HepG2 (cell line): ENCODE results near the gene NCOA4. TPM values are rescaled to one million over a fixed set of nuclear protein-coding genes. Genes with fewer than 3 reads are reported as not detected.

Experiments used
- ARHGAP35 ChIP-seq: sonication (generic); formaldehyde crosslinking; IDR thresholded peaks from 2 replicates; pipeline ENCODE4 v1.9.0; 2022; ENCODE audit warnings: mild to moderate bottlenecking, inconsistent platforms, moderate library complexity, missing genetic modification reagents, borderline replicate concordance
- ARNT2 ChIP-seq: sonication (generic); formaldehyde crosslinking; IDR thresholded peaks from 2 replicates; pipeline ENCODE4 v1.8.0; 2022; ENCODE audit warnings: mild to moderate bottlenecking, low read depth, missing genetic modification reagents, moderate library complexity
- BCL3 ChIP-seq: sonication (generic); formaldehyde crosslinking; IDR thresholded peaks from 2 replicates; pipeline ENCODE4 v1.5.1; 2020; ENCODE audit warnings: mild to moderate bottlenecking, missing genetic modification reagents, moderate library complexity
- HDAC2 ChIP-seq: sonication (generic); formaldehyde crosslinking; IDR thresholded peaks from 2 replicates; pipeline ENCODE4 v1.4.0; 2020; ENCODE audit warnings: missing genetic modification reagents
- JARID2 ChIP-seq: sonication (generic); formaldehyde crosslinking; IDR thresholded peaks from 2 replicates; pipeline ENCODE4 v1.8.1; 2023; ENCODE audit warnings: missing genetic modification reagents, inconsistent platforms; ENCODE audit not compliant: insufficient replicate concordance
- JUND ChIP-seq: sonication (generic); formaldehyde crosslinking; IDR thresholded peaks from 2 replicates; pipeline ENCODE4 v1.8.0; 2022; ENCODE audit warnings: mild to moderate bottlenecking, missing genetic modification reagents
- KLF9 ChIP-seq: IDR thresholded peaks from 2 replicates; pipeline ENCODE4 v1.6.1; 2016; ENCODE audit warnings: low read depth
- MEIS2 ChIP-seq: sonication (generic); formaldehyde crosslinking; IDR thresholded peaks from 2 replicates; pipeline ENCODE4 v1.9.0; 2021; ENCODE audit warnings: mild to moderate bottlenecking, missing genetic modification reagents
- PCBP1 ChIP-seq: fragments of 200-400 bp; formaldehyde crosslinking; IDR thresholded peaks from 2 replicates; pipeline ENCODE4 v1.6.1; 2017; ENCODE audit warnings: mild to moderate bottlenecking, low read depth, low read length, borderline replicate concordance
- POLR2AphosphoS2 ChIP-seq: IDR thresholded peaks from 2 replicates; pipeline ENCODE4 v1.6.1; 2011; ENCODE audit warnings: low read depth, low read length, improper control_type of control experiment
- SALL2 ChIP-seq: sonication (generic); formaldehyde crosslinking; IDR thresholded peaks from 2 replicates; pipeline ENCODE4 v1.8.1; 2023; ENCODE audit warnings: mild to moderate bottlenecking, missing genetic modification reagents, inconsistent platforms
- STAT6 ChIP-seq: sonication (generic); formaldehyde crosslinking; IDR thresholded peaks from 2 replicates; pipeline ENCODE4 v1.4.0; 2020; ENCODE audit warnings: missing genetic modification reagents, mild to moderate bottlenecking, borderline replicate concordance
- ZBTB49 ChIP-seq: sonication (generic); formaldehyde crosslinking; IDR thresholded peaks from 2 replicates; pipeline ENCODE4 v1.4.0; 2020; ENCODE audit warnings: missing genetic modification reagents, borderline replicate concordance
- ZNF335 ChIP-seq: sonication (generic); formaldehyde crosslinking; IDR thresholded peaks from 2 replicates; pipeline ENCODE4 v1.4.0; 2020; ENCODE audit warnings: missing genetic modification reagents
- ZNF362 ChIP-seq: sonication (generic); formaldehyde crosslinking; IDR thresholded peaks from 2 replicates; pipeline ENCODE4 v1.4.0; 2020; ENCODE audit warnings: missing genetic modification reagents, mild to moderate bottlenecking, borderline replicate concordance
- ZNF510 ChIP-seq: sonication (generic); formaldehyde crosslinking; IDR thresholded peaks from 2 replicates; pipeline ENCODE4 v1.4.0; 2020; ENCODE audit warnings: low read depth, mild to moderate bottlenecking, missing genetic modification reagents
- ZNF550 ChIP-seq: sonication (generic); formaldehyde crosslinking; IDR thresholded peaks from 2 replicates; pipeline ENCODE4 v1.4.0; 2020; ENCODE audit warnings: mild to moderate bottlenecking, missing genetic modification reagents, borderline replicate concordance
- ZNF672 ChIP-seq: sonication (generic); formaldehyde crosslinking; IDR thresholded peaks from 2 replicates; pipeline ENCODE4 v1.8.1; 2022; ENCODE audit warnings: missing genetic modification reagents
- ZNF674 ChIP-seq: sonication (generic); formaldehyde crosslinking; IDR thresholded peaks from 2 replicates; pipeline ENCODE4 v1.5.0; 2020; ENCODE audit warnings: low read depth, mild to moderate bottlenecking, missing genetic modification reagents
- ZNF704 ChIP-seq: sonication (generic); formaldehyde crosslinking; IDR thresholded peaks from 2 replicates; pipeline ENCODE4 v1.8.1; 2023; ENCODE audit warnings: mild to moderate bottlenecking, inconsistent platforms, moderate library complexity, missing genetic modification reagents, borderline replicate concordance
- polyA plus RNA-seq, 8 experiments: library from polyadenylated mRNA; depleted of rRNA in 3 of 8; stranded (reverse) in 7 of 8; unstranded in 1 of 8; fragments of >200 nt; fragmentation: Illumina TruSeq in 4 of 8; extraction: Trizol in 4 of 8; gene quantifications; 2 replicates each; pipeline versions ENCODE4 v1.2.1 to v1.2.3, GENCODE V29; 2011 to 2016; ENCODE audit warnings: low read depth in 4 of 8, missing spikeins in 1 of 8, mixed read lengths in 1 of 8; ENCODE audit not compliant: insufficient read depth in 1 of 8
- total RNA-seq, 5 experiments: library from RNA; depleted of rRNA; stranded (reverse); fragments of >200 nt; fragmentation: Illumina TruSeq; extraction: Trizol; gene quantifications; 2 replicates each; pipeline ENCODE4 v1.2.3, GENCODE V29; 2016; ENCODE audit warnings: low read depth in 1 of 5

Gene NCOA4
- total and polyA plus RNA-seq, 2 of the 13 experiments (the other 11 are each of a cell fraction or from before 2014, with no cell fraction given), result 306 to 400 TPM

GRCh38 chr10:46022978-46023702 is 7.3 kb downstream of the NCOA4 start (continued):
- no peak for TF ChIP-seq STAT6 (CRISPR knock-in tag)
- TF ChIP-seq ARHGAP35 (CRISPR knock-in tag), result peak; percentile 81; the same call in 1 of the 2 replicates
- TF ChIP-seq SALL2 (CRISPR knock-in tag), result peak; percentile 61; the same call in 1 of the 2 replicates
- peak; percentile 85; the same call in 1 of the 2 replicates for TF ChIP-seq BCL3 (CRISPR knock-in tag)
- TF ChIP-seq ZNF672 (CRISPR knock-in tag), result no peak
- no peak for TF ChIP-seq POLR2AphosphoS2
- no peak for TF ChIP-seq ZNF704
- TF ChIP-seq ZNF335 (CRISPR knock-in tag), result peak; percentile 76; the same call in 1 of the 2 replicates
- no peak for TF ChIP-seq ZNF550 (CRISPR knock-in tag)
- TF ChIP-seq ZNF510 (CRISPR knock-in tag), result peak; percentile 31
- 0 out of 2 replicates have a peak, but pooled peaks have one; percentile 21 for TF ChIP-seq PCBP1
- peak; percentile 64; the same call in 1 of the 2 replicates for TF ChIP-seq HDAC2
- no peak for TF ChIP-seq ZNF674
- TF ChIP-seq MEIS2 (CRISPR knock-in tag), result peak; percentile 90; the same call in 1 of the 2 replicates
- TF ChIP-seq ZNF362 (CRISPR knock-in tag), result peak; percentile 64; the same call in 1 of the 2 replicates
- TF ChIP-seq ZBTB49 (CRISPR knock-in tag), result no peak
- peak; percentile 92 for TF ChIP-seq JARID2
- TF ChIP-seq KLF9 (CRISPR knock-in tag), result 0 out of 2 replicates have a peak, but pooled peaks have one; percentile 35
- TF ChIP-seq ARNT2 (CRISPR knock-in tag), result peak; percentile 95
- TF ChIP-seq JUND (CRISPR knock-in tag), result no peak; the same call in 1 of the 2 replicates
